Dendritic cell treated with granulocyte-macrophage colony-stimulating factor and Interleukin-4, amounts not matched to agents 40 ng/mL and 50 ng/mL, for 4 days (primary cell): ENCODE measurements around the gene SMIM3.

Experiments used
- H3K27ac Mint-ChIP-seq: one replicate; pipeline ENCODE4 v1.8.0; 2022; ENCODE audit warnings: mild to moderate bottlenecking, mixed read lengths
- H3K27me3 Mint-ChIP-seq: one replicate; pipeline ENCODE4 v1.8.0; 2022; ENCODE audit warnings: mild to moderate bottlenecking, mixed read lengths
- H3K36me3 Mint-ChIP-seq: one replicate; pipeline ENCODE4 v1.8.0; 2022; ENCODE audit warnings: low read depth, mixed read lengths
- H3K4me1 Mint-ChIP-seq: one replicate; pipeline ENCODE4 v1.8.0; 2022; ENCODE audit warnings: low read depth, mixed read lengths
- H3K4me3 Mint-ChIP-seq: one replicate; pipeline ENCODE4 v1.8.0; 2022; ENCODE audit warnings: mild to moderate bottlenecking, moderate library complexity, mixed read lengths
- H3K9me3 Mint-ChIP-seq: one replicate; pipeline ENCODE4 v1.8.0; 2022; ENCODE audit warnings: mixed read lengths
- intact Hi-C: fragments of 100-400 bp; cut with micrococcal nuclease; formaldehyde crosslinking; loops from one replicate; pipeline ENCODE4 v1.15.0; 2022

Gene SMIM3

GRCh38 chr5:150757087-150757649, 21.4 kb upstream of the SMIM3 start:
- Mint-ChIP-seq H3K4me1 (peaks cover 19% of the 10 kb centered on the region), H3K9me3 (no peaks in the 10 kb centered on the region), H3K27ac (peak overlapping the region; percentile 45), H3K36me3 (peaks cover 52% of the 10 kb centered on the region), H3K27me3 (no peaks in the 10 kb centered on the region), H3K4me3 (peak overlapping the region; percentile 53)
- intact Hi-C loops: no loop called here

- H3K4me3 Mint-ChIP-seq: no peak overlapping the region
- no peaks in the 10 kb centered on the region for H3K9me3 Mint-ChIP-seq
- H3K27ac Mint-ChIP-seq: no peak overlapping the region
- intact Hi-C loops: loop anchor here (2.0 kb wide), 1 partner anchor 21 kb away; the partner anchor contains the start of gene SMIM3
- H3K4me1 Mint-ChIP-seq: peaks cover 29% of the 10 kb centered on the region
- peaks cover 43% of the 10 kb centered on the region for H3K36me3 Mint-ChIP-seq
- H3K27me3 Mint-ChIP-seq: no peaks in the 10 kb centered on the region
Observed at GRCh38 chr5:150758203-150758530, 20.4 kb upstream of the SMIM3 start.

- Mint-ChIP-seq H3K36me3 (peaks cover 38% of the 10 kb centered on the region), H3K27ac (no peak within 1 kb of the TSS), H3K9me3 (no peaks in the 10 kb centered on the region), H3K27me3 (no peaks in the 10 kb centered on the region), H3K4me3 (no peak within 1 kb of the TSS), H3K4me1 (peaks cover 29% of the 10 kb centered on the region)
- intact Hi-C loops: loop anchor here (2.0 kb wide), 1 partner anchor 20 kb away; the partner anchor contains the start of gene SMIM3
Observed at GRCh38 chr5:150758531-150759333, 19.8 kb upstream of the SMIM3 start, which contains the start of gene DCTN4. Gene DCTN4, minus strand, starts transcription at chr5:150759017. Its CDS starts 24 bp downstream, at chr5:150758993.

- intact Hi-C loops: loop anchor here (2.0 kb wide), 1 partner anchor 20 kb away; the partner anchor contains the start of gene SMIM3
Observed at GRCh38 chr5:150759334-150759583, 19.3 kb upstream of the SMIM3 start.

GRCh38 chr5:150762211-150762610, 16.3 kb upstream of the SMIM3 start:
- intact Hi-C loops: no loop called here
- no peak overlapping the region for H3K4me3 Mint-ChIP-seq
- peak overlapping the region; percentile 83 for H3K27ac Mint-ChIP-seq

More at GRCh38 chr5:150759334-150759583, 19.3 kb upstream of the SMIM3 start:
- no peaks in the 10 kb centered on the region for H3K9me3 Mint-ChIP-seq
- peaks cover 35% of the 10 kb centered on the region for H3K4me1 Mint-ChIP-seq
- no peaks in the 10 kb centered on the region for H3K27me3 Mint-ChIP-seq
- no peak overlapping the region for H3K4me3 Mint-ChIP-seq
- no peak overlapping the region for H3K27ac Mint-ChIP-seq
- H3K36me3 Mint-ChIP-seq: peaks cover 32% of the 10 kb centered on the region

GRCh38 chr5:150763023-150763769, 15.4 kb upstream of the SMIM3 start:
- H3K27me3 Mint-ChIP-seq: no peaks in the 10 kb centered on the region
- H3K9me3 Mint-ChIP-seq: no peaks in the 10 kb centered on the region
- intact Hi-C loops: no loop called here
- peaks cover 58% of the 10 kb centered on the region for H3K4me1 Mint-ChIP-seq
- H3K27ac Mint-ChIP-seq: peak overlapping the region; percentile 83
- no peak overlapping the region for H3K4me3 Mint-ChIP-seq
- no peaks in the 10 kb centered on the region for H3K36me3 Mint-ChIP-seq

More at GRCh38 chr5:150762211-150762610, 16.3 kb upstream of the SMIM3 start:
- Mint-ChIP-seq H3K4me1 (peaks cover 55% of the 10 kb centered on the region), H3K36me3 (peaks cover 3% of the 10 kb centered on the region), H3K27me3 (no peaks in the 10 kb centered on the region), H3K9me3 (no peaks in the 10 kb centered on the region)

- Mint-ChIP-seq H3K27me3 (no peaks in the 10 kb centered on the region), H3K9me3 (no peaks in the 10 kb centered on the region), H3K4me1 (peaks cover 58% of the 10 kb centered on the region), H3K4me3 (peak overlapping the region; percentile 13), H3K27ac (peak overlapping the region; percentile 83), H3K36me3 (no peaks in the 10 kb centered on the region)
- intact Hi-C loops: no loop called here
Observed at GRCh38 chr5:150764530-150764929, 14.0 kb upstream of the SMIM3 start.

GRCh38 chr5:150765011-150765798, 13.4 kb upstream of the SMIM3 start:
- Mint-ChIP-seq H3K27ac (peak overlapping the region; percentile 83), H3K36me3 (no peaks in the 10 kb centered on the region), H3K9me3 (no peaks in the 10 kb centered on the region), H3K4me1 (peaks cover 58% of the 10 kb centered on the region), H3K27me3 (no peaks in the 10 kb centered on the region), H3K4me3 (peak overlapping the region; percentile 13)
- intact Hi-C loops: no loop called here

GRCh38 chr5:150765799-150766169, 12.8 kb upstream of the SMIM3 start:
- H3K4me3 Mint-ChIP-seq: no peak overlapping the region
- peak overlapping the region; percentile 83 for H3K27ac Mint-ChIP-seq
- no peaks in the 10 kb centered on the region for H3K36me3 Mint-ChIP-seq
- intact Hi-C loops: no loop called here
- peaks cover 64% of the 10 kb centered on the region for H3K4me1 Mint-ChIP-seq
- H3K9me3 Mint-ChIP-seq: no peaks in the 10 kb centered on the region
- no peaks in the 10 kb centered on the region for H3K27me3 Mint-ChIP-seq

GRCh38 chr5:150766251-150766650, 12.3 kb upstream of the SMIM3 start:
- Mint-ChIP-seq H3K27me3 (no peaks in the 10 kb centered on the region), H3K36me3 (no peaks in the 10 kb centered on the region), H3K4me1 (peaks cover 69% of the 10 kb centered on the region), H3K27ac (peak overlapping the region; percentile 83), H3K4me3 (no peak overlapping the region), H3K9me3 (peaks cover 3% of the 10 kb centered on the region)
- intact Hi-C loops: no loop called here

GRCh38 chr5:150771034-150771795, 7.3 kb upstream of the SMIM3 start:
- no peaks in the 10 kb centered on the region for H3K27me3 Mint-ChIP-seq
- H3K27ac Mint-ChIP-seq: peak overlapping the region; percentile 82

GRCh38 chr5:150774145-150774544, 4.4 kb upstream of the SMIM3 start:
- H3K27me3 Mint-ChIP-seq: no peaks in the 10 kb centered on the region

More at GRCh38 chr5:150771034-150771795, 7.3 kb upstream of the SMIM3 start:
- Mint-ChIP-seq H3K4me3 (no peak overlapping the region), H3K36me3 (no peaks in the 10 kb centered on the region), H3K4me1 (peaks cover 36% of the 10 kb centered on the region), H3K9me3 (peaks cover 8% of the 10 kb centered on the region)
- intact Hi-C loops: no loop called here

GRCh38 chr5:150777685-150778084, 872 bp upstream of the SMIM3 start:
- peaks cover 48% of the 10 kb centered on the region for H3K4me1 Mint-ChIP-seq
- H3K9me3 Mint-ChIP-seq: no peaks in the 10 kb centered on the region
- H3K27ac Mint-ChIP-seq: no peak overlapping the region
- intact Hi-C loops: loop anchor here (2.0 kb wide), 3 partner anchors 19 to 217 kb away; partner anchors contain the start of gene DCTN4
- peak overlapping the region; percentile 23 for H3K4me3 Mint-ChIP-seq
- peaks cover 8% of the 10 kb centered on the region for H3K36me3 Mint-ChIP-seq
- no peaks in the 10 kb centered on the region for H3K27me3 Mint-ChIP-seq

More at GRCh38 chr5:150774145-150774544, 4.4 kb upstream of the SMIM3 start:
- no peak overlapping the region for H3K4me3 Mint-ChIP-seq
- H3K27ac Mint-ChIP-seq: no peak overlapping the region
- intact Hi-C loops: no loop called here
- peaks cover 32% of the 10 kb centered on the region for H3K4me1 Mint-ChIP-seq
- H3K36me3 Mint-ChIP-seq: peaks cover 6% of the 10 kb centered on the region
- peaks cover 8% of the 10 kb centered on the region for H3K9me3 Mint-ChIP-seq
